Kasumi-1 (cell line): Measurements from ENCODE around the gene ALDH3A2.
"Not testable (repeated sequence)": the region's sequence is repeated elsewhere in the genome, so short reads cannot be mapped to it uniquely, and the experiment has no call there.

Experiments
- DNase-seq, 2 experiments: peaks; one replicate each; lab custom pipeline; 2025; lab: John Stamatoyannopoulos, UW

ALDH3A2 gene

DNA sequence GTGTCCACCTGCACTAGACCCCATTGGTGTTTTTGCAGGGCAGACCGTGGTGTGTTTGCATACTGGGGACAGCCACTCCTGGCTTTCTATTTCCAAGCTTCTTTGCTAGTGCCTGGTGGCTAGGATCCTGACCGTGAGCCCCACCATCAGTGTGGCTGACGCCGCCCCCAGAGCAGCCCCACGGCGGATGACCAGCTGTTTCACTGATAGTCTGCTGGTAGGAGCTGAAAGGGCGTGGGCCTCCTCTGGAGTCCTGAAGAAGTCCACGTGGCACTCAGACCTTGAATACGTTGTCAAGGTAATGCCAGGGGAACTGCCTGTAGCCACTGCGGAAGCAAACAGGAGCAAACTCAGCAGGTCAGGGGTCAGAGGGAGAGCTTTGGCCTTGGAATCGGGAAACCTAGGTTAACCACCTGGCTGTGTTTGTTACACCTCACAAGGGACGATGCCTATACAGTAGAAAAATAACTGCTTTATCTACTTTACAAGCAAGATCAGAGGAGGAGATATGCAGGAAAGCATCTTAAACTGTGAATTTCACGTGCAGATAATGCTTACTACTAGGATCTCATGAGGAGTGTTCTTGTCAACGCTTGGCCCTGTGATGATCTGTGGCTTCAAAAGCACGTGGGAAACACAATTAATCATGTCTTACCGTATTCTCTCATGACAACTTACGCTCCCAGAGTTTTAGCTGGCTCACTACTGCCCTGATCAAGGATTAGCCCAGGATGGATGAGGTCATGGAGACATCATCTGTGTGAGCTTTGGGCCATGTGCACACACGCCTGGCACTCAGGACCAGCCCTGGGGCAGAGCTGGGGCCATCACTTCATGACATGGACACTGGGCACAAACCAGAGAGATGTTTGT, 30.3 kb downstream of the ALDH3A2 start:
- no peak for DNase-seq

DNA sequence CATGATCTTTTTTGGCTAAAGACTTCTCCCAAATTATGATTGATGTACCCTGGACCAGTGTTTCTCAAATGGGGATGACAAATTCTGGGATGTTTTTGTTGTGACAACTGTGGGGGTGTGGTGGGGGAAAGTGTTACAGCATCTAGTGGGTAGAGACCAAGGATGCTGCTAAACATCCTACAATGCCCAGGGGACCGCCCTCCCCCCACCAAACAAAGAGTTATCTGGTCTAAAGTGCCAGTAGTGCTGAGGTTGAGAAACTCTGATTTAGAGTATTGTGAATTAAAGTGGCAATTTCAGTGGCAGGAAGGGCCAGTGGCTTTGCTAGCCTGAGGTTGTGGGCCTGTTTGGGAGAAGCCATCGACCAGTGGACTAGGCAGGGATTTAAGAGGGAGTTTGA, 34.6 kb downstream of the ALDH3A2 start:
- no peak for DNase-seq

DNA sequence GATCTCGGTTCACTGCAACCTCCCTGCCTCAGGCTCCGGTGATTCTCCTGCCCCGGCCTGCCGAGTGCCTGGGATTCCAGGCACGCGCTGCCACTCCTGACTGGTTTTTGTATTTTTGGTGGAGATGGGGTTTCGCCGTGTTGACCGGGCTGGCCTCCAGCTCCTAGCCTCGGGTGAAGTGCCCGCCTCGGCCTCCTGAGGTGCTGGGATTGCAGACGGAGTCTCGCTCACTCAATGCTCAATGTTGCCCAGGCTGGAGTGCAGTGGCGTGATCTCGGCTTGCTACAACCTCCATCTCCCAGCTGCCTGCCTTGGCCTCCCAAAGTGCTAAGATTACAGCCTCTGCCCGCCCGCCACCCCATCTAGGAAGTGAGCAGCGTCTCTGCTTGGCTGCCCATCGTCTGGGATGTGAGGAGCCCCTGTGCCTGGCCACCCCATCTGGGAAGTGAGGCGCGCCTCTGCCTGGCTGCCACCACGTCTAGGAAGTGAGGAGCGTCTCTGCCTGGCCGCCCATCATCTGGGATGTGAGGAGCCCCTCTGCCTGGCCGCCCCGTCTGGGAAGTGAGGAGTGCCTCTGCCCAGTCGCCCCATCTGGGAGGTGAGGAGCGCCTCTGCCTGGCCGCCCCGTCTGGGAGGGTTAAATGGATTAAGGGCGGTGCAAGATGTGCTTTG, 36.5 kb downstream of the ALDH3A2 start:
- DNase-seq, result not testable (repeated sequence)

DNA sequence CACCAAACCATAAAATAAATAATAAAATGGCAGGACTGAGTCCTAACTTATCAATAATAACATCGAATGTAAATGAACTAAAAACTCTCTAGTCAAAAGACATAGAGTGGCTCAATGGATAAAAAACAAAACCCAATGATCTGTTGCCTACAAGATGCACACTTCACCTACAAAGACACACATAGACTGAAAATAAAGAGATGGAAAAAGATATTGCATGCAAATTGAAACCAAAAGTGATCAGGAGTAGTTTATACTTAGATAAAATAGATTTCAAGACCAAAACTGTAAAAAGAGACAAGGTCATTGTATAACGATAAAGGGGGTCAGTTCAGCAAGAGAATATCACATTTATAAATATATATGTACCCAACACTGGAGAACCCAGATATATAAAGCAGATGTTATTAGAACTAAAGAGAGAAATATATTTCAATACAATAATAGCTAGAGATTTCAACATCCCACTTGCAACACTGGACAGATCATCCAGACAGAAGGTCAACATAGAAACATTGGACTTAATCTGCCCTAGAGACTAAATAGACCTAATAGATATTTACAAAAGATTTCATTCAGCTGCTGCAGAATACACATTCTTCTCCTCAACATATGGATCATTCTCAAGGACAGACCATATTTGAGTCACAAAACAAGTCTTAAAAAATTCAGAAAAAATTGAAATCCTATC, 38.0 kb downstream of the ALDH3A2 start:
- DNase-seq, result no peak

DNA sequence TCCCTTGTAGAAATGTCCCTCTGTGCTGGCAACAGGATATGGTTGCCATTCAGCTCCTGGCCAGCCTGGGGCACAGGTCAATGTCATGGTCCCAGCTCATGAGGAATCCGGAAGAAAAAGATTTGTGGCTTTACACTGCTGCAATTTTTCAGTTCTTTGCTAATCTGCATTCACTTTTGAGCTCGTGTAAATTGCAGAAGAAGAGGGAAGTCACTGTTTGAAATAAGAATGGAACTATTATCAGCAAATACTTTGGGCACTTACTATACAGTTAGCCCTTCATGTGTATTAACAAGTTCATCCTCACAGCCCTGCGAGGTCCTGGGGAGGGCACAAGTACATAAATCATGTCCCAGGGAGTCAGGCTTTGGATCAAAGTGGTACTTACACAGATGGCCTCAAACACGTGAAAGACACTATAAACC, 53.7 kb downstream of the ALDH3A2 start:
- DNase-seq, result no peak

DNA sequence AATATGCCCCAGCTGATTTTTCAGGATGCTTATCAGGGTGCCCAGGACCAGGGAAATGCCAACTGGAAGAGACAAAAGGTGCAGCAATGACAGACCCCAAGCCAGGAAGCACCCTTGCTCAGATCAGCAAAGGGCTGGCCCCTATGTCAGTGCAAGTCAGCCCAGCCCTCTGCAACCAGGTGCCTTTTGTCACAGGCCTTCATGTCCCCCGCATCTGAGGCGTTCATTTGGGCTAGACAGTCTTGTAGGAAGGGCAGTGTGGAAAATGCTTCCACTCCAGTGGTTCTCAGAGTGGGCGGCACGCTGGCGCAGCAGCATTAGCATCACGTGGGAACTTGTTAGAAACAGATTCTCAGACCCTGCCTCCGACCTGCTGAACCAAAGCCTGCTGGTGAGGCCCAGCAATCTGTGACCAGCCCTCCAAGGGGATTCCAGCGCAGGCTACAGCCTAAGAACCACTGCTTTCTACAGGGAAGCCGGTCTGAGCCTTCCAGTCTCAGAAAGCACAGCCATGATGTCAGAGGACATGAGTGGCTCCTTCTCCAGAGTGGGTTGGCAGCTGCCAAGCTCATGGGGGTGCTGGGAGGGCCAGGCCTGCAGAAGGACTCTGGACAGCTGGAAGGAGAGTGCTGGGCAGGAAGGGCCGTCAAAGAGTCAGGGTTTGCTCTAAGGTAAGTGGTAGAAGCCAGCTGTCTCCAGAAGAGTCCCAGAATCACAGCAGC, 54.7 kb downstream of the ALDH3A2 start:
- DNase-seq, result no peak

DNA sequence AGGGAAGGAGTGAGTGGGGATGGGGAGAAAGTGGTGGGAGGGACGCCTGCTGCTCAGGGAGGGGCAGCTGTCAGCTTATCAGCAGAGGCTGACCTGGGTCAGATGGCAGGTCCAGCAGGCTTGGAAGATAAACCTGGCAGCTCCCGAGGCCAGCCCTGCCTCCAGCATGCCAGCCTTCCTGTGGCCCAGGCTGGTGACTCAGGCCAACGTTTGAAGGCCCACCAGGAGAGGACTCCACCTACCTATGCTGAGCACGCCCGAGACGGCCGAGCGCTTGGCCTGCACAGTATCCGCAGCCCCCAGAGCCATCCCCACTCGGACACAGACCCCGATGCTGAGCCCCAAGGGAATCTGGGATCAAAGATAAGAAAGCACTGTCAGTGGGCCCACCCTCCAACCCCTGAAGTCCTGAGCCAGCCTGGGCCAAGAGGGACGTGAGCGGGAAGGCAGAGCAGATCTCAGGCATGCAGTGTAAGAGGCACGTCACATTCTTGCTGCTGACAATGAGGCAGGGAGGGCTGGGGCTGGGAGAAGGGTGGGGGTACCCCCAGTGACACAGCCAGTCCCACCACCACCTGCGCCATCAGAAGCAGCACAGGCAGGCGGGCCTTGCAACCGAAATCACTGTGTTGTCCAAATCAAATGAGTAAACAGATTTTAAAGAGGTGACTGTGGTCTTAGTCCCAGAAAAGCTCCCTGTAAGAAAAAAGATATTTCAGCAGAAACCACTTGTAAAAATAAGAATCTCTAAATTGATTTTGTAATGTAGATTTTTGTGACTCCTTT, 55.5 kb downstream of the ALDH3A2 start:
- DNase-seq, result no peak

DNA sequence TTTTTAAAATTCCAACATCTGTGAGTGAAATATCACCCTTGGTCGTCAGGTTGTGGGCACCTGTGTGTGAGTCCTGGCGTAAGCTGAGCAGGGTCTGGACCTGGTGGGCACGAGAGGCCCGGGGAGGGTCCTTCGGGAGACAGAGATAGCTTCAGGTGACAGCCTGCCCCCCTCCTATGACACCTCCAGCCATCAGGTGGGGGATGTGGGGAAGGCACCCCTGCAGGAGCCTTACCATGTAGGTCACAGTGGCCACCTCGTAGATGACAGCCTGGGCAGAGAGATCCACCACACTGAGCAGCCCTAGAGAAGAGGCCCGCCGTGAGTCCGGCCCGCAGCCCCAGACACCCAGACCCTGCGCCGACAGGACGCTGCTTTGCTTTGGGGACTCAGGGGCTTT, 56.6 kb downstream of the ALDH3A2 start:
- no peak for DNase-seq

DNA sequence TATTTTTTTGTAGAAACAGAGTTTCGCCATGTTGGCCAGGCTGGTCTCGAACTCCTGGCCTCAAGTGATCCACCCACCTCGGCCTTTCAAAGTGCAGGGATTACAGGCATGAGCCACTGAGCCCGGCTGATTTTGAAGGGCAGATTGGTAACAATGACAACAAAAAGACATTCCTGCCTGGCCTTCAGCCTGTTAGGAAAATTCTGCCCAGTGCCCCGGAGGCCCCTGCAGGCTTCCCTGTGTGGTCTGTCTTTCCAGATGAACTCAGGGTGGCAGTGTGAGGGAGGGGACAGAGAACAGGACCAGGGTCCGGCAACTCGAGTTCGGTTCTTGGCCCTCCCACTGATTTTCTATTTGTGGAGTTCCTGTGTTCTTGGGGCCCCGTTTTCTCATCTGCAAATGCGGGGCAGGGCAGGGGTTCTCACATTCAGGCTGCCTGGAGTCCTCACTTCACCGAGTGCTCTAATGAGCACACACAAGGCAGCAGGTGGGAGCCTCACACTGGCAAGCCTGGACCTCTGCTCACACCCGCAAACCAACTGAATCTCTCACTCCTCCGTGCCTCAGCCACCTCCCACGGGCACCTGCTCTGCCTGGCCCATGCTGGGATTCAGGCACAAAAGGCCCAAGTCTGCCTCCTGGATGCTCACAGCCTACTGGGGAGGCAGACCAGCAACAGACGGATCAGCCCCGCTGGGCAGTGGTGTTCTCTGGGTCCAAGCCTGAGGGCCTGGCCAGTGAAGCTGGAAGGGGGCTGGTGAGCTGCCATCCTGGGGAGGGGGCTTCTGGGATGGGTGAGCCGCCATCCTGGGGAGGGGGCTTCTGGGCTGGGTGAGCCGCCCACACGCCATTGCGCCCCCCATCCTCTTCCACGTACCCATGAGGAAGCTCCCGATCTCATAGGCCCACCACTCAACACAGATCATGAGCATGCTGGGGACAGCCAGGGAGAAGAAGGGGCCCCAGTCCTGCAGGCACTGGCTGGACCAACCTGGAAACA, 57.5 kb downstream of the ALDH3A2 start:
- no peak for DNase-seq

DNA sequence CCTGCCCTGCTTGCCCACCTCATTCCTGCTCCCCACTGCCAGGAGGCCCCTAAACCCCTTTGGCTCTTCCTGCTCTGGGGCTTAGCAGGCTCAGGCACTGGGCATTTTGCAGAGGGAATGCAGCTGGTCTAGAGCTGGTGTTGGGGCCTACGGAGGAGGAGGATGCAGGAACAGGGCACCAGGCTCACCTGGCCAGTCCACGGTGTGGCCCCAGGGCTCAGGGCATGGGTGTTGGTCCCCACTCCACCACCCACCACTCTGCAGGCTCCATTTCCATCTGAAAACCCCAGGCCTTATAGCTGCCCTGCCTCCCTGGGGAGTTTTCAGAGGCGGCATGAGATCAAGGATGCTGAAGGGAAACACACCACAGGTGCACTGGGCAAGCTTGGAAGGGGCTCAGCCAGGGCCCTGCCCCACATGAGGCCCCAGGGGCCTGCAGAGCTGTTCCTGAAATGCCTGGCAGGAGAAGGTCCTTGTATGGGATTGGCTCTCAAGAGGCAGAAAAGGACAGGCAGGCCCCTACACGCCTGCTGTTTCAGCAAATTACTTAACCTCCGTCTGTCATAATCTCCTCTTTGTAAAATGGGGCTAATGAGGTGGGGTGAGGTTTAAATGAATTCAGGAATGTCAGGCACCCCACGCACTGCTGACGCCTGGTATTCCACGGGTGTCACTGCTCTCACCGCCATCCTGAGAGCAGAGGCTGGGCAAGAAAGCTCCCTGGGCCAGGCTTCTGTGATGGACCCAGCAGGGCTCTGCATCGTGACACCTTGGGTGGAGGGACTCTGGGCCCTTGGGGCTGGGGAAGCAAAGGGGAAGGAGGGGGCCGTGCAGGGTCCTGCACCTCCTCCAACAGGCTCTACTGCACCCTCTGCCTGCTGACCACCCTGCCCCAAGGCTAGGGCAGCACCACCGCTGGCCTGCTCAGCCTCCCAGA, 58.5 kb downstream of the ALDH3A2 start:
- no peak for DNase-seq

DNA sequence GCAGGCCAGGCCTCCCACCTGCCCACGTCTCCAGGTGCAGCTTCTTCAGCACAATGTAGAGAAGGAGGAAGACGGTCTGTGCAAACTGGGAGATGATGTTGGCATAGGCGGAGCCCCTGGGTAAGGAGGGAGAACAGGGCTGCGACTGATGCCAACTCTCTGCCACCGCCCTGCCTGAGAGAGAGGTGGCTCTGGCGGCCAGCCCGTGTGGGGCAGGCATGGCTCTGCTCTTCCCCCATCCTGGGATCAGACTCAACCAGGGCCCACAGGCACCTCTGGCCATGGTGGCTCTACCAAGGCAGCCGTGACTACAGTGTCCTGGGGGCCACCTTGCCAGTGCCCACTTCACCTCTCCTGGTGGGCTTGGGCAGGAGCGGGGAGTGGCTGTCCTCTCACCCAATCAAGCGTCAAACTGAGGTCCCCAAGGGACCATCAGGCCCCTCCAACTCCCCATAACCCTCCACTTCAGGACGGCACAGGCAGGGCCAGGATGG, 59.2 kb downstream of the ALDH3A2 start:
- DNase-seq, result no peak

DNA sequence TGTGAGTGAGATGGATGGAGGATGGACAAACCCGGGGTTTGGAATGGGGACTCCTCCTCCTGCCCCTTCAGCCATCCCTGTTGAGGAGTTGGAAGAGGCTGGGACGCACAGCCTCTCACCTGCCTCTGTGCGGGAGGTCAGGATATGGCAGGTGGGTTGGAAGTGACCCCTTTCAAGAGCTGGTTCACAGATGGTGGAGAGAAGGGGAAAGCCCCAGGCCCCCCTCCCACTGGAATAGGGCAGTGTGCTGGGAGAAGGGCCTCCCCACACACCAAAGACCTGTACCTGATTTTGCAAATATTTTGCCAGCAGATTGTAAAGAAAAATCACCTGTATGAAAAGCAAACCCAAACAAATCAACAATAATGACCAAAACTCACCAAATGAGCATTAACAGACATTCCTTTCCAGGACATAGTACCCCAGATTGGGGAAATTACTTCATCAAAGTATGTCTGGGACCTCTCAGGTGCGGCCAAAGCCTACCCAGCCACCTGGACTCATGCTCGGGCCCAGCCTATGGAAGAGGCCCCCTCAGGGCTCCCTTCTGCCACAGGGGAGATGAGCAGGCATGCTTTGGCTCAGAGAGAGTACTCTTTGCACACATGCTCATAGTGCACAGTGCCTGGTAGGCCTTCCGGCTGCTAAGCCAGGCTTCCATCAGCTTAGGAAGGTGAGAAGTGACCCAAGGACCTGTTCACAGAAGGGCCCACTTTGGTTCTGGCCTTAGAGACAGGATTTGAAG, 60.1 kb downstream of the ALDH3A2 start:
- no peak for DNase-seq

DNA sequence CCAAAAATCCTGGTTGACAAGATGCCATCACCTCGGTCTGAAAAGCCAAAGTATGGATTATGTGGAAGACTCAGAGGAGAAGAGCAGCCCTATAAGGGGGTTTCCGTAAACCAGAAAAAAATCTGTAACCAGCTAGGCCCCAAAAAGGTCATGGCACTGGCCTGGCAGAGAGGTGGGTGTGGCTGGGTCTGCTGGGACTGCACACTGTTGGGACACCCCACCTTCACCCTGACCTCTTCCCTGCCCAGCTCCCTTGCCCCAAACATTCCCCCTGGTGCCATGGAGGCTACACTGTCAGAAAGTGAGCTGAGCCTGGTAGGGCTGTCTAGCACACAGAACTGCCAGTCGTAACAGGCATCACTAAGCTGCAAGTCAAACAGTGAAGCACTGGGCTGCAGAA, 61.3 kb downstream of the ALDH3A2 start:
- DNase-seq, result no peak

DNA sequence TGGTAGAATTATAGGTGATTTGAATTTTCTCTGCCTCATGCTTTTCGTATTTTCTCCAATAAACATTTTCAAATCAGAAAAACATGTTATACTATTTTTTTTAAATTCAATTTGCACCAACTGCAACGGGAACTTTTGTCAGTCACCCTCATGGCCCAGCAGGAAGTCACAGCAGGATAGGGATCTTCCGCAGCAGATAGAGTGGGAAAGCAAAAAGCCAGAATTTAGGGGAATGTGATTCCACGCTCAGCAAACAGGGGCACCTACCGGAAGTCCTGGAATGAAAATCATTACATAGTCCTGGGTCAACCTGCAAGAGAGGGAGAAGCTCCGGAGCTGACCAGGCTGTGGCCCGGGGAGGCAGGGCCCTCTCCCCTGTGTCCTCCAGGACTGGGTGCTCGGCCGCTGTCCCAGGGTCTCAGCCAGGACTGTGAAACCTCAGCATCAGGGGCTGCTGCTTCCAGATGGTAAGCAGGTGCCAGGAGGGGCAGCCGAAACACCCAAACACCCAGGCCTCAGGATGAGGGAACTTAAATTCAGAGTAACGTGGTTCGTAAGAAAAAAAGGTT, 64.0 kb downstream of the ALDH3A2 start:
- no peak for DNase-seq

DNA sequence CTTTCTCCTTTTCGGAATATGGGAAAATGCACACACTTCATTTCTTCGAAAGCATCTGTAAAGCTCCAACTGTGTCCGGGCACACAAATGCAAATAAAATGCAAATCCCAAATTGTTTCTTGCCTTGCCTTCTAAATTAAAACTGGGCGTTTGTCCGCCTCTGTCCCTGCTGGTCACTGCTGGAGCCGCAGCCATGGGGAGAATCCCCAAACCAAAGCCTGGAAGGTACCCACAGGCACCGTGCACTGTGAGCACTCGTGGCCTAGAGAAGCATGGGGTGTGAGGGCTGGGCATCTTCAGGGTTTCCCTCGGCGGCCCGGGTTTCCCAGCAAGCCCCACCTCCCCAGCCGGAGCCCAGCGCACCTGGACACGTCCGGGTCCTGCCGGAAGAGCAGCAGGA, 64.9 kb downstream of the ALDH3A2 start:
- DNase-seq, result no peak

DNA sequence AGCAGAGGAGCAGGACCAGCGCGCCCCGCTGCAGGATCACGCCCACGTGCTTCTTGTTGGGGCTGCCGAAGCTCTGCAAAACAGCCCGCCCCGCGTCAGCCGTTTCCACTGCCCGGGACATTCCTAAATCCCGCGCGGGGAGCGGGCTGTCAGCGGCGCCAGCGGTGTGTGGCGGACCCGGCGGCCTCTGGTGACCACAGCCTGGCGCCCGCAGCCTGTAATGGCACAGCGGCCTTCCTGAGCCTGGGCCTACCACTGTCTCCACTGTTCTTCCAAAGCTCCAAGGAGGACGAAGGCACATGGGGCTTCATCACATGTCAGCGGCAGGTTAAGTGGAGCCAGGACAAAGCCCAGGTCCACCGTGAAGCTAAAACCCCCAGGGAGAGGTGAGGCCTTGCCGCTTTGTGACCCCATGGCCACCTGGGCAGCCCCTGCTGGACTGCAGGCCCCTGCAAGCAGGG, 65.4 kb downstream of the ALDH3A2 start:
- DNase-seq, result no peak

DNA sequence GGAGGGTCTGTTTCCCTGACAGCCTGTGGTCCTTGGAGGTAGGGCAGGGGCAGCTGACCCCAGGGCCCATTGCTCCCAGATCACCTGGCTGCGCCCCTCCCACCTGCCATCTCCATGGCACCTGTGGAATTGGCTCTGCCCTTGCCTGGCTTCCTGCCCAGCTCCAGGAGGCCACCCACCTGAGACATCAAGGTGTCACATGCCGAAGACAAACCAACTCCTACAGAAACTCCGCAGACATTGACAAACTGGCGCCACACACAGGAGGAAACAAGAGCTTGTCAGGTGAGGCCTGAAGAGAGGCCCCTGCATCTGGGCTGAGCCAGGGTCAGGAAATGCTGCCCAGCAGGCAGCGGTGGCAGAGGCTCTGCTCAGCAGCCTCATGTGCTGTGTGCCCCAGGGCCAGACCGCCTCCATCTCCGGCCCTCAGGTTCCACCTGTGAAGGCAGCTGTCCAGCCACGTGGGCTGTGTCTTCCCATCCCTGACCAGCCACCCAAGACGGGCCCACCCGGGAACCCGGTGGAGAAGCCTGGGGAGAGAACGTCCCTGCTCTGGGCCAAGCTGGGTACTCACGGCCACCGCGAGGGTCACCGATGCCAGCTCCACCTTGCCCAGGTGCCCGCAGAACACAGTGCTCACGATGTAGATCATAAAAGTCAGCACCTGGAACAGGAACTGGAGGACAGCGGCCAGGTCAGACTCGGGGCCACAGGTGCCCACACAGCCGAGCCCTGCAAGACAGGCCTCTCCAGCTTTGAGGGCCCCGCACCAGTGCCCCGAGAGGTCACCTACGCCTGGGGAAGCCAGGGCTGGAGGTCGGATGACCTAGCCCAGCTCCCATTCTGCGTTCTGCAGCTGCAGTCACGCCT, 66.2 kb downstream of the ALDH3A2 start:
- DNase-seq, result no peak
